ENCODE results near the gene CACNA2D2.

The CACNA2D2 gene

DNA sequence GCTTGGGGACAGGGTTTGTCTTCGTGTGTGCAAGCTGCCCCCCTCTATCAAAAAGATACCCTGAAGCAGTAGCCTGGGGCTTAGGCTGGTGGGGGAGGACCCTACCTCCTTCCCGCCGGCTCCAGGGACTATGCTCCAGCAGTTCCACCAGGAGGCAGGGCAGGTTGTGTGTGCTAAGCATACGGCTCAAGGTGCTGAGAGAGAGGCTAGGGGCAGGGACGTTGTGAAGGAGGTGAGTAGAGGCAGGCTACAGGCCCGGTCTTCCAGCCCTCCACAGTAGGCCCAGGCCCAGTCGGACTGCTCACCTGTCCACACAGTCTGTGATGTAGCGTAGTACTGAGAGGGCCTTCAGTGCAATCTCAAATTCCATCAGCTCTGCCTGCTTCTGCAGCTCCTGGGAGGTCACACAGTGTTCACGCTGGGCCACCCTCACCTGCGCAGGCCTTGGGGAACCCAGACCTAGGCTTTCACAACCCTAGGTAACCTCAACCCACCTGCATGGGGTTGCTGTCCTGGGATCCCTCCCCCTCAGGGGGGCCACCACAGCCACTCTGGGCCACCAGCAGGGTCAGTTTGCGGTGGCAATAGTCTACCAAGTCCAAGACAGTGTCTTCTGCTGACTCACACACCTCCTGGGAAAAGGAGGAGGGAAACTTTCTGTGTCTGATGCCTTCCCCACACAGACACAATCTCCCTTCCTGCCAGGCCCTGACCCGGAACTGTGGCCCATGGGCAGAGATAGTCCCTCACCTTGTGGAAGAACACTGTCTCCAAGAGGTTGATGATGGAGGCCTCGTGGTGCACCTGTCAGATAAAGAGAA is 160.4 kb downstream of the CACNA2D2 start:
- no peak for DNase-seq (ENCODE audit: low spot score)
- TF ChIP-seq, protein P1, sequence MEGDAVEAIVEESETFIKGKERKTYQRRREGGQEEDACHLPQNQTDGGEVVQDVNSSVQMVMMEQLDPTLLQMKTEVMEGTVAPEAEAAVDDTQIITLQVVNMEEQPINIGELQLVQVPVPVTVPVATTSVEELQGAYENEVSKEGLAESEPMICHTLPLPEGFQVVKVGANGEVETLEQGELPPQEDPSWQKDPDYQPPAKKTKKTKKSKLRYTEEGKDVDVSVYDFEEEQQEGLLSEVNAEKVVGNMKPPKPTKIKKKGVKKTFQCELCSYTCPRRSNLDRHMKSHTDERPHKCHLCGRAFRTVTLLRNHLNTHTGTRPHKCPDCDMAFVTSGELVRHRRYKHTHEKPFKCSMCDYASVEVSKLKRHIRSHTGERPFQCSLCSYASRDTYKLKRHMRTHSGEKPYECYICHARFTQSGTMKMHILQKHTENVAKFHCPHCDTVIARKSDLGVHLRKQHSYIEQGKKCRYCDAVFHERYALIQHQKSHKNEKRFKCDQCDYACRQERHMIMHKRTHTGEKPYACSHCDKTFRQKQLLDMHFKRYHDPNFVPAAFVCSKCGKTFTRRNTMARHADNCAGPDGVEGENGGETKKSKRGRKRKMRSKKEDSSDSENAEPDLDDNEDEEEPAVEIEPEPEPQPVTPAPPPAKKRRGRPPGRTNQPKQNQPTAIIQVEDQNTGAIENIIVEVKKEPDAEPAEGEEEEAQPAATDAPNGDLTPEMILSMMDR (IDR thresholded peaks at IDR 0.05; ENCODE audit: extremely low read depth, insufficient read depth, missing control alignments) = no peak
- in situ Hi-C loops (cut with MboI; ENCODE audit: low pct_unique_long_range_greater_than_20kb, low sequenced_read_pairs, unreplicated experiment) = loop anchor here (10.0 kb wide), 1 partner anchor 212 kb away; no protein-coding TSS in a partner anchor

DNA sequence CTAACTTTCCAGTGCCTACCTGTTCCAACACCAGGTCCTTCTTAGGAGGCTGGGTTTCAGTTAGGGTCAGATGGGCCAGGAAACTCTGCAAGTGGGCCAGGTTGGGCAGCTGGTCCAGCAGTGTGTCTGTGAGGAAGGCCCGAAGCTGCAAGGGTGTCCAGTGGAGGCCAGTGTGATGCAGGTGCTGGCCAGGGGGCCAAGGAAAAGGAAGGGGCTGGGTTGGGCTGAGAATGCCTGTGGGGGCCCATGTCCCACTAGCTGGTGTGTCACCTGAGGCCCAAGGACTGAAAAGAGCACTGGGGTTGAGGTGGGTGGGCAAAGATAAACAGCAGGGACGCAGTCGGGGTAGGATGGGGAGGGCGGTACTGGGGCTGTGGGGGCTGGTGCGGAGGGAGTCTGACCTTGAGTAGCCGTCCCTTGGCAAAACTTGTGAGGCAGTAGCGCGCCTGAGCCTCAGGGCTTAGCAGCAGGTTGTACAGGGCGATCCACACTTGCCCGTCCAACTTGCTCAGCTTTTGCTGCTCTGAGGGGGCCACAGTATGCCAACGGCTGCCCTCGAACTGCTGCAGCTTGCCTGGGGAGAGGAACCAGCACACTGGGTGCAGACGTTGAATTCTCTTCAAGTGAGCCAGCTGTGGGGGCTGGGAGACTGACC is 161.3 kb downstream of the CACNA2D2 start:
- in situ Hi-C loops (cut with MboI; ENCODE audit: low pct_unique_long_range_greater_than_20kb, low sequenced_read_pairs, unreplicated experiment) = loop anchor here (10.0 kb wide), 1 partner anchor 213 kb away; no protein-coding TSS in a partner anchor
- no peak for DNase-seq (ENCODE audit: low spot score)
- TF ChIP-seq, protein P1 (IDR thresholded peaks at IDR 0.05; ENCODE audit: extremely low read depth, insufficient read depth, missing control alignments) = no peak

DNA sequence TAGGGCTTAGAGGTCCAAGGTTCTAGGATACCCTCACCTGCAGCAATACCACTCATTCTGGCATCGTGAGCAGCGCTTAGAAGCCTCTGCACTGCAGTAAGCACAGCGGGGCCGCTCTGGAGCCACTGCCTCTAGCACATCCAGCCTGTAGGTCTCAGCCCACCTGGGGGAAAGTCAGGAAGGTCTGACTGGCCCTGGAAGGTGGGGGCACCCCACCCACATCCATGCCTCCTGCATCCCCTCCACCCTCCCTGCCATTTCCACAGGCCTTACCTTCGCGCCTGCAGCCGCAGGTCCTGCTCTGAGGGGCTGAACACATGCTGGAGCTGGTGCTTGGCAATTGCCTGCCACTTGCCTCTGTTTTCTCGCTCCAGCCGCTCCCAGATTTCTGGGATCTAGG is 161.9 kb downstream of the CACNA2D2 start:
- TF ChIP-seq, protein P1 (IDR thresholded peaks at IDR 0.05; ENCODE audit: extremely low read depth, insufficient read depth, missing control alignments) = no peak
- no peak for DNase-seq (ENCODE audit: low spot score)
- in situ Hi-C loops (cut with MboI; ENCODE audit: low pct_unique_long_range_greater_than_20kb, low sequenced_read_pairs, unreplicated experiment) = loop anchor here (10.0 kb wide), 1 partner anchor 213 kb away; no protein-coding TSS in a partner anchor

DNA sequence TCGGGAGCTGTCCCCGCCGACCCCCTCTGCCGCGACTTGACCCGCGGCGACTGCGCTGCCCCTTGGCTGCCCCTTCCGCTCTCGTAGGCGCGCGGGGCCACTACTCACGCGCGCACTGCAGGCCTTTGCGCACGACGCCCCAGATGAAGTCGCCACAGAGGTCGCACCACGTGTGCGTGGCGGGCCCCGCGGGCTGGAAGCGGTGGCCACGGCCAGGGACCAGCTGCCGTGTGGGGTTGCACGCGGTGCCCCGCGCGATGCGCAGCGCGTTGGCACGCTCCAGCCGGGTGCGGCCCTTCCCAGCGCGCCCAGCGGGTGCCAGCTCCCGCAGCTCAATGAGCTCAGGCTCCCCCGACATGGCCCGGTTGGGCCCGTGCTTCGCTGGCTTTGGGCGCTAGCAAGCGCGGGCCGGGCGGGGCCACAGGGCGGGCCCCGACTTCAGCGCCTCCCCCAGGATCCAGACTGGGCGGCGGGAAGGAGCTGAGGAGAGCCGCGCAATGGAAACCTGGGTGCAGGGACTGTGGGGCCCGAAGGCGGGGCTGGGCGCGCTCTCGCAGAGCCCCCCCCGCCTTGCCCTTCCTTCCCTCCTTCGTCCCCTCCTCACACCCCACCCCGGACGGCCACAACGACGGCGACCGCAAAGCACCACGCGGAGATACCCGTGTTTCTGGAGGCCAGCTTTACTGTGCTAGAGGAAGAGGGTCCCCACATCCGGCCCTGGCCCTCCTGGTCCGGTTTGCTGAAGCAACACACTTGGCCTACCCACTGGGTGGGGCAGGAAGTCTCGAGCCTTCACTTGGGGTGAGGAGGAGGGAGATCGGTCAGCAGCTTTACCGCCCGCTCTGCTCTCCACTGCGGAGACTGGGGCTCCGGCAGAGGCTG is 162.7 kb downstream of the CACNA2D2 start, which contains the start of gene RASSF1:
Gene RASSF1 (minus strand): TSS at position 389 of the 882 bp plus-strand sequence. CDS start 31 bp downstream, at position 358.
- in situ Hi-C loops (cut with MboI; ENCODE audit: low pct_unique_long_range_greater_than_20kb, low sequenced_read_pairs, unreplicated experiment) = loop anchor here (10.0 kb wide), 1 partner anchor 214 kb away; no protein-coding TSS in a partner anchor
- peak; percentile 84 for DNase-seq (ENCODE audit: low spot score)
- TF ChIP-seq, protein P1 (IDR thresholded peaks at IDR 0.05; ENCODE audit: extremely low read depth, insufficient read depth, missing control alignments) = no peak

DNA sequence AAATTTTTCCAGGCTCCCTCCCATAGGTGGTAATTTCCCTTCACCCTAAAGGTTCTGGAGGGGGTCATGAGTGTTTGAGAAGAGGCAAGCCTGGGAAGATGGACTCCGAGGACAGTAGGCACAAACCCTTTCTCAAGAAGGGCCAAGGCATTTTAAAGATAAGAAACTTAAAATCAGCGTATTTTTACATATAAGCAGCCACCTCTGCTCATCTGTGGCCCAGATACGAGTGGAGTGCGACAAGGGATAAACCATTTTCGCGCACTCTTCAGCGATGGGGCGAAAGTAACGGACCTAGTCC is 163.3 kb downstream of the CACNA2D2 start:
- in situ Hi-C loops (cut with MboI; ENCODE audit: low pct_unique_long_range_greater_than_20kb, low sequenced_read_pairs, unreplicated experiment) = loop anchor here (10.0 kb wide), 1 partner anchor 215 kb away; no protein-coding TSS in a partner anchor
- DNase-seq (ENCODE audit: low spot score) = no peak
- TF ChIP-seq, protein P1 (IDR thresholded peaks at IDR 0.05; ENCODE audit: extremely low read depth, insufficient read depth, missing control alignments) = no peak
